ENCODE results near the gene INPP4A.
"Not testable (repeated sequence)": the region's sequence is repeated elsewhere in the genome, so short reads cannot be mapped to it uniquely, and the experiment has no call there.

INPP4A gene

GRCh38 chr2:98570356-98570755 lies 125.7 kb downstream of the INPP4A start:
- no peak for DNase-seq

GRCh38 chr2:98571121-98571701 lies 126.6 kb downstream of the INPP4A start:
- DNase-seq = no peak

- DNase-seq = no peak
These were observed 127.1 kb downstream of the INPP4A start for GRCh38 chr2:98571796-98572195.

DNA sequence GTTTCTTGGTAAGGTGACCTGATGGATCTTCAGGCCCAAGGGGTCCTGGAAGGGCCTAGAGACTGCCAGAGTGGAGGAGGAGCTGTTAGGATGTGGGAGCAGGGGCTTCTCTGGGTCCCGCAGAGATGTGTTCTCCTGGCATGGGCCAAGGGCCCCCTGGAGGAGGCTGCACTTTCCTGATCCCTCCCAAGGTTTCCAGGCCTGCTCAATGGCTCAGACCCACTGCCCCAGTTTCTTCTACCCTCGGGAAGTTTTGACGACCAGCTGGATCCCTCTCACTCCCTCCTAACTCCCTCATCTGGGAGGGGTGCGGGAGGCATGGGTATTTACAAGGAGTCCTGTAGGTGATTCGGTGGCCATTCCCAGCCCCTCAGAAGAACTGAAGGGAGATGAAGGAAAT lies 127.6 kb downstream of the INPP4A start:
- DNase-seq = no peak

GRCh38 chr2:98572676-98573075 lies 128.0 kb downstream of the INPP4A start:
- DNase-seq = no peak

DNA sequence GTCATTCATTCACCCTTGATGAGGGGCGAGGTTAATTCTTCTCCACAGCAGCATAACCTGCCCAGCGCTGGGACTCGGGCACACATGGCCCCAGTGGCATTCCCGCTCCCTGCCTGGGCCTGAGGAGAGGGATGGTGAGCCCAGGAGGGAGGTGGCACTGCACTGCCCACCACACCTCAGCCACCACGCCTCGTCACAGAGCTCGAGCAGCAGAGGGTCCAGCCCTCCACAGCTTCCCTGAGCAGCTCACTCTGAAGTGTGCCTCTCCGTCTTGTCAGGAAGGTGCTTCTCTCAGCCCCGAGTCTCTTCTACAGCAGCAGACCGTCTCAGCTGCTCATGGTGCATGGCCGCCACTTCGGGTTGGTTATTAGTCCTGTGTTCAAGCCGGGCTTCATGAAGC lies 128.8 kb downstream of the INPP4A start:
- no peak for DNase-seq

DNA sequence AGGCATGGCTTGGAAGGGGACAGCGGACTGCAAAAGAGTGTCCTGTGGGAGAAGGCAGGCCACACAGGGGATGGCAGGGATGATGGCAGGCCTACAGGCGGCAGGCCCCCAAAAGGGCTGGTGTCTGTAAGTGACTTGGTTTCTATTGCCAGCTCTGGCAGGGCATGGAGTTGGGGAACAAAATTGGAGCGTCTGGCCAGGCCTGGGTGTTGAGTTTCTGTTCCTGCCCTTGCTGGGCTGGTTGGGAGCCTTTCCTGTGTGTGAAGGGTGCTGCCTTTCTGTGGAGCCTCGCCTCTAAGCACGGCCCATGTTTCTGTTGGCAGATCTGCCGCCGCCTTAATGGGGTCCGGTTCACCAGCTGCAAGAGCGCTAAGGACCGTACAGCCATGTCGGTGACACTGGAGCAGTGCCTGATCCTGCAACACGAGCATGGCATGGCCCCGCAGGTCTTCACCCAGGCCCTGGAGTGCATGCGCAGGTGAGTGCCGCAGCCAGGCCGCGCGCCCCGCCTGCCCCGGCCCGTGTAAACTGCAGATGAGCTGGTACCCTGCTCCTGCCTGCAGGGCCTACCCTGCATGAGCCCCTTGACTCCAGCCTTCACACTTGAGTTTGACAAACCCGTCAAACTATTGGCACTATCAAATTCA lies 132.1 kb downstream of the INPP4A start:
- no peak for DNase-seq

DNA sequence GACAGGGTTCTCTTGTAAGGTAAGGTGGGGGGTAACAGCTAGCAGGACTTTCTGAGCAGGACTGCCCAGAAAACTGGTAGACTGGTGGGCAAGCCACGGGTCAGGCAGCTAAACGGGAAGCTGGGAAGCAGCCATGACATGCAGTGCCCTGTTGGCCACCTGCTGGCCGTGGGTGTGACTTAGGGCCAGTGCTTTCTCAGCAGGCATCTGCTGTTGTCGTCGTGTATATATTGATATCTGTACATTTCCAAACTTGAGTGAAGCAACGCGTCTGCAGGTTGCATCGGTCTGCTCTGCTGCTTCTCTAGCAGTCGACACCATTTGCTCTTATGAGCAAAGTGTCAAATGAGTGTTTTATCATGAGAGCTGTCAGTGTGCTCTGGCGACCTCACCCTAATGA lies 132.7 kb downstream of the INPP4A start:
- DNase-seq = no peak

DNA sequence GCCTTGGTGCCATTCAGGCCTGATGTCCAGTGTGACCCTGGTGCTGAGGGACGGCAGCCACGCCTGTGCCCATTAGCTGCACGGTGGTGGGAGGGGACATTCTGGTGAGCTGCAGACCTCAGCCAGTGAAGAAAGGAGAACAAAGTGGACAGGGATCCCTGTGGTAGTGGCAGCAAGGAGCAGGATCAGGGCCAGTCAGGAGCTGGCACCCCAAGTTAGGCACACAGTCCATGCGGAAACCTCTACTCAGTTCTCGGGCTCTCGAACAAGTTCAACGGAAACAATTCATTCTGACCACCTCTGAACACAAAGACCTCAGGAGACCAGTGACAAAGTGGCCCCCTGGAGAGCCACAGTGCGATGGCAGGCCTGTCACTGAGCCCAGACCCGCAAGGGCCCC lies 133.6 kb downstream of the INPP4A start:
- DNase-seq = no peak

DNA sequence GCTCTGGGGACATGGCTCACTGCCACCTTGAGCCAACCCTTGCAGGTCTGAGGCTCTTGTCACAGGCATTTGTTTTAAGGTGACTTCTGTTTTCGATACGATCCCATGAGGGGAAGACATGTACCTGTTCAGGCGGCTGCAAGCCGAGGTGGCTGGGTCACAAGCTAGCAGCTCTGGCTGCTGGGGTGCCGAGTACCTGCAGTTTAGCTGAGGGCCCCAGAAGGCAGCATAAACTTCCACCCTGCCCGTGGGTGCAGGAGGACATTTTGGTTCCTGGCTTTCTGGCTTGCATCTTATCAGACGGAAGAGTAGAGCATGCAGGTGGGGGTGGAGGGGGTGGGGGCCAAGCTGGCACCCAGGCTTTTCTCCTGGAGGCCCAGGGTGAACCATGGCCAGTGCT lies 135.3 kb downstream of the INPP4A start:
- DNase-seq = no peak

- DNase-seq = no peak
These were observed 136.1 kb downstream of the INPP4A start for GRCh38 chr2:98580656-98581284.

GRCh38 chr2:98582523-98582922 lies 137.9 kb downstream of the INPP4A start:
- no peak for DNase-seq

GRCh38 chr2:98583276-98583675 lies 138.6 kb downstream of the INPP4A start:
- no peak for DNase-seq

DNA sequence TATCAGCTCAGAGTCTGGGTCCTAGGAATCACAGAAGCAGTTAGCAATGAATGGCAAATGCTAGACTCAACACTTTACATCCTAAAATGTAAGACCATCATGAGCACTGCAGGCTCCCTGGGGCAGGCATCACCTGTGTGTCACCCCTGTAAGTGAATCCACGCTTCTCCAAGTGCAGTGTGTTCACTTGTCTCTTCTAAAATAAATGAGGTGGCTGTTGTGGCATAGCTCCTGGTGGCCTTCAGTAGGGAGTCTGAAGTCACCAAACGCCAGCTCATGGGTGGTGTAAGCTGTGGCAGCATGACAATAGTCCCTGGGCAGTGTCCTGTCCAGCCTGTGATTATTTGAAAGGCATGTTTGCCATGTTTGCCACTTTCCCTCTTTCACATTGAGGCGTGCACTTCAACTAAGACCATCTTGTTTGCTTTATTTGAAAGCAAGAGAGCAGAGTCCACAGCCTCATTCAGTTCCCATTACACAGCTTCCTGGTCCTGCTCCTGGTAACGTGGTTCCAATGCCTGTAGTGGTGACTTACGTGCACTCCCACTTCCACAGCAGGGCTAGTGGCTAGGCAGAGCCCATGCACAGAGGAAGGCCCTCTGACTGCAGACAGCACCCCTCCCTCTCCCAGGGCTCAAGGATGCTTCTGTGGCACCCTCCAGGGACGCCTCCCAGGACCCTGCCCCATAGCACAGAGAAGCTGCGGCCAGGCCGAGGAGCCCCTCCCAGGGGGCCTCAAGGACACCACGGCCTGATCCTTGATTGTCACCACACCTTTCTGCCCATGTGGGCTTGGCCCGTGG lies 139.4 kb downstream of the INPP4A start:
- DNase-seq = no peak

DNA sequence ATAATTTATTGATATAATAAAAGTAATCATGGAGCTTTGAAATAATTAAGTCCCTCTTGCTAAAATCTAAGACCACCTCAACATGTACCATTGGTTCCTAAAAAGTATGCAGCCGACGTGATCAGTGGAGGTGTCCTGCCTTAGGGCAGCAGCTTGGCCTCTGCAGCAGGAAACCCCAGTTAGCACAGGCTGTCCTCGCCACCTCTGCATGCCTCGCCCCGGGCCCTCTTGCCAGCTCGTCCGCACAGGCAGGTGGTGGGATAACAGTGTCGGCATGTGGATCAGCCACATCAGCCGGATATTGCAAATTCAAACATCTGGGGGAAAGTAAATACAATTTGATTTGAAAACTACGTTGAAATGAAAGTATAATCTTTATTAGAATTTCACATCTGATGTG lies 140.7 kb downstream of the INPP4A start:
- no peak for DNase-seq

DNA sequence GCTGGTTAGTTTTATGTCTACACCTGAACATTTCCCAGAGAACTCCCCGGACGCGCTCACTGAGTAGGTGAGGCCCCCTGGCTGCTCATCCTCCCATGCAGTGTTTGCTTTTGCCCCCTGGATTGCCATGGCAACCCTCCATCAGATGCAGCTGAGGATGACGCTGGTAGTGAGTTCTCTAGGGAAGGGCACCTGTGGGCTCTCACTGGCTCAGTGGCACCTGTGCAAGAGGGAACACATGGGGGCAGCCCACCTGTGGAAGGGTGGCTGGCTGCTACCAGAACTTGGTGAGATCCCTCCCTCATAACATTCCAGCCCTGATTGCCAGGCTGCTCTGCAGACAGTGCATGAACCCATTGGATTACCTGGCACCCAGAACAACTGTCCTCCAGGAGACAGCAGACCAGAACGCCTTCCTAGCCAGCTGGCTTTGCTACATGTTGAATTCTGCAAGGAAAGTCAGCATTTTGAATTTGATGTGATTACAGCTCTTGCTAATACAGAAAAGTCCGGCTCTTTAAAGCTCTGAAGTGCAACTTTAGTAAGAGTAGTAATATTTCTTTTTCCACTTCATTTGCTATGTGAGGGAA lies 142.0 kb downstream of the INPP4A start:
- no peak for DNase-seq

GRCh38 chr2:98588880-98589431 lies 144.3 kb downstream of the INPP4A start:
- DNase-seq = no peak

- DNase-seq = no peak
These were observed 144.8 kb downstream of the INPP4A start for GRCh38 chr2:98589489-98589888.

DNA sequence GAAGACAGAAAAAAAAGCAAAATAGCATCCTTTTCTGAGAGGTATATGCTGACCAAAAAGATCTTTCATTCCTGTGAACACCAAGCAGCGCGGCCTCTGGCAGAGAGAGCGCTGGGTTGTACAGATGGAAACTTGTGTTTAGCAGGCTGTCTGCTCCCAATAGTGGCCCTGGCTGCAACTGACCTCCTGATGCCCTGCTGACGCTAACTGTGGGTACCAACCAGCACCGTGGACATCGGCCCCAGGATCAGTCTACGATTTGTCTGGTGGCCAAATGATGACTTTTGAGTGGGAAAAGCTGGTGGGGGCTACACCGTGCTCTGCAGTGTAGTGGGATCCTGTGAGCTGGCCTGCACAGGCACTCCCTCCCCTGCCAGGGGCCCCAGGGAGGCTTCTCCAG lies 147.9 kb downstream of the INPP4A start:
- no peak for DNase-seq

DNA sequence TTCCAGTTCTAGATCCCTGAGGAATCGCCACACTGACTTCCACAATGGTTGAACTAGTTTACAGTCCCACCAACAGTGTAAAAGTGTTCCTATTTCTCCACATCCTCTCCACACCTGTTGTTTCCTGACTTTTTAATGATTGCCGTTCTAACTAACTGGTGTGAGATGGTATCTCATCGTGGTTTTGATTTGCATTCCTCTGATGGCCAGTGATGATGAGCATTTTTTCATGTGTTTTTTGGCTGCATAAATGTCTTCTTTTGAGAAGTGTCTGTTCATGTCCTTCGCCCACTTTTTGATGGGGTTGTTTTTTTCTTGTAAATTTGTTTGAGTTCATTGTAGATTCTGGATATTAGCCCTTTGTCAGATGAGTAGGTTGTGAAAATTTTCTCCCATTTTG lies 150.0 kb downstream of the INPP4A start:
- DNase-seq = not testable (repeated sequence)

DNA sequence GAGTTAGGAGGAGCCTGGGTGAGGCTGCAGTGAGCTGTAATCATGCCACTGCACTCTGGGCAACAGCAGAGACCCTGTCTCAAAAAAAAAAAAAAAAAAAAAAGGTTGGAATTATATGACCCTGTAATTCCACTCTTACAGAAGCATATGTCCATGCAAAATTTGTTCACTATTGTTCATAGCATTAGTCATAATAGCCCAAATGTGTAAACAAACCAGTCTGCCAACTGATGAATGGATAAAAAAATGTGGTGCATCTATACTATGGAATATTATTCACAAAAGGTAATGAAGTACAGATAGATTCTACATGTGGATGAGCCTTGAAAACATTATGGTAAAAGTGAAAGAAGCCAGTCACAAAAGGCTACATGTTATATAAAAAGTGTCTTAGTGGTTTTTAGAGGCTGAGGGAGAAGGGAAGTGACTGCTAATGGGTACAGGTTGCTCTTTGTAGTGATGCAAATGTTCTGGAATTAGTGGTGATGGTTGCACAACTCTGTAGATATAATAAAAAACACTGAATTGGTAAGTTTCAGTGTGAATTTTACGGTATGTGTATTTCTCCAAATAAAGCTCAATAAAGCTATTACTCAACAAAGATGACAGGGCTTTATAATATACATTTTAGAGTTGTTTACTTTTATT lies 154.2 kb downstream of the INPP4A start:
- no peak for DNase-seq

DNA sequence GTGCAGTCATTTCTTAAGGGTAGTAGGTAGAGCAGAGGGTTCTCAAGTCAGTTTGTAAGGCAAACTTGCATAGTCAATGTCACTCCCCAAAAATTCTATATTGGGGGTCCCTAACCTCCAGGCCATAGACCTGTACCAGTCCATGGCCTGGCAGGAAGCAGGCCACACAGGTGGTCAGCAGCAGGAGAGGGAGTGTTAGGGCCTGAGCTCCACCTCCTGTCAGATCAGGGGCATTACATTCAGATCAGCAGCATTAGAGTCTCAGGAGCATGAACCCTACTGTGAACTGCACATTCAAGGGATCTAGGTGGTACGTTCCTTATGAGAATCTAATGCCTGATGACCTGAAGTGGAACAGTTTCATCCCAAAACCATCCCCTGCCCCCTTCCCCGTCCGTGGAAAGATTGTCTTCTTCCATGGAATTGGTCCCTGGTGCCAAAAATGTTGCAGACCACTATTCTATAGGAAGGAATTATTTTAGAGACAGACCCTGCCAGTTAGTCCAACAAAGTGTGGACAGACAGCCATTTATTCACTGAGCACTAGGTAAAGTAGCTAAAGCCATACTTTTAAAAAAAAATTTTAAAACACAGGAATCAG lies 157.0 kb downstream of the INPP4A start:
- no peak for DNase-seq

Measured in stimulated activated CD4-positive, alpha-beta T cell treated with anti-CD3 and anti-CD28 coated beads, Interleukin-12 subunit alpha, Interleukin-12 subunit beta, amount 100 ng/mL, for 4 hours (primary cell).